H1 (cell line): ENCODE measurements around the gene XDH. TPM values are rescaled to one million over a fixed set of nuclear protein-coding genes. Genes with fewer than 3 reads are reported as not detected.

Experiments used
- CTCF ChIA-PET: fragments of 300-600 bp; sonication (Branson Sonifier 250); formaldehyde crosslinking; loops from one replicate; lab custom pipeline; 2021; ENCODE audit not compliant: partially characterized antibody; lab: Charles Lee
- POLR2A ChIA-PET: fragments of 300-600 bp; sonication (Branson Sonifier 250); formaldehyde crosslinking; loops from one replicate; lab custom pipeline; 2021; ENCODE audit warnings: inconsistent platforms; ENCODE audit not compliant: partially characterized antibody; lab: Charles Lee
- DNase-seq, 2 experiments: peaks; one replicate each; pipeline versions ENCODE4 v3.0.0 to v3.0.0-alpha.2; 2010 to 2022; ENCODE audit warnings: low spot score in 2 of 2, low read depth in 1 of 2, mixed read lengths in 1 of 2
- FAIRE-seq: peaks from 2 replicates; lab custom pipeline; 2011; peaks lifted over from hg19 to GRCh38; lab: Jason Lieb, UNC
- H2AFZ ChIP-seq: 2 replicates; pipeline ENCODE4 v1.8.1; 2012; ENCODE audit warnings: low read length, inconsistent platforms
- H2AK5ac ChIP-seq: 2 replicates; pipeline ENCODE4 v1.6.1; 2013; ENCODE audit warnings: low read depth, low read length
- H2BK120ac ChIP-seq: replicated peaks from 2 replicates; pipeline ENCODE3; 2013; ENCODE audit warnings: low read depth, low read length, inconsistent platforms
- H2BK12ac ChIP-seq: 2 replicates; pipeline ENCODE4 v1.6.1; 2013; ENCODE audit warnings: low read depth, low read length
- H2BK15ac ChIP-seq: 2 replicates; pipeline ENCODE4 v1.6.1; 2013; ENCODE audit warnings: low read length
- H2BK20ac ChIP-seq: 2 replicates; pipeline ENCODE4 v1.6.1; 2013; ENCODE audit warnings: low read length
- H2BK5ac ChIP-seq: 2 replicates; pipeline ENCODE4 v1.6.1; 2013; ENCODE audit warnings: low read depth, low read length
- H3K14ac ChIP-seq: 2 replicates; pipeline ENCODE4 v1.6.1; 2013; ENCODE audit warnings: inconsistent platforms; ENCODE audit not compliant: insufficient read length
- H3K18ac ChIP-seq: 2 replicates; pipeline ENCODE4 v1.6.1; 2013; ENCODE audit warnings: low read length; ENCODE audit errors: extremely low read depth
- H3K23ac ChIP-seq: 2 replicates; pipeline ENCODE4 v1.6.1; 2013; ENCODE audit warnings: inconsistent platforms; ENCODE audit not compliant: insufficient read length
- H3K23me2 ChIP-seq: 2 replicates; pipeline ENCODE4 v1.6.1; 2013; ENCODE audit warnings: low read depth, low read length
- H3K27ac ChIP-seq: 2 replicates; pipeline ENCODE4 v1.6.1; 2011; ENCODE audit warnings: low read depth, low read length, inconsistent platforms
- H3K27me3 ChIP-seq, 4 experiments: replicated peaks in 1 of 4; 1 replicate in 1 of 4; 2 replicates in 3 of 4; pipeline versions ENCODE4 v1.6.1 to v1.8.1; 2011 to 2013; ENCODE audit warnings: low read length in 3 of 4, mild to moderate bottlenecking in 3 of 4, inconsistent platforms in 2 of 4, mixed read lengths in 2 of 4, moderate library complexity in 1 of 4; ENCODE audit not compliant: control insufficient read depth in 3 of 4, insufficient read depth in 3 of 4; ENCODE audit errors: extremely low read depth in 1 of 4
- H3K36me3 ChIP-seq, 4 experiments: 2 replicates each; pipeline versions ENCODE4 v1.6.1 to v1.8.1; 2011 to 2013; ENCODE audit warnings: mild to moderate bottlenecking in 4 of 4, low read length in 3 of 4, moderate library complexity in 2 of 4, control low read depth in 1 of 4, inconsistent platforms in 1 of 4; ENCODE audit not compliant: insufficient read depth in 4 of 4, control insufficient read depth in 2 of 4
- H3K4ac ChIP-seq: replicated peaks from 2 replicates; pipeline ENCODE3; 2013; ENCODE audit warnings: low read length, low read depth, mixed read lengths, inconsistent platforms; ENCODE audit not compliant: insufficient read length
- H3K4me1 ChIP-seq, 4 experiments: replicated peaks in 1 of 4; 1 replicate in 1 of 4; 2 replicates in 3 of 4; pipeline versions ENCODE4 v1.6.1 to v1.8.1; 2011 to 2013; ENCODE audit warnings: low read length in 3 of 4, inconsistent platforms in 2 of 4, mixed read lengths in 1 of 4; ENCODE audit not compliant: insufficient read depth in 4 of 4, control insufficient read depth in 3 of 4
- H3K4me2 ChIP-seq, 2 experiments: 2 replicates each; pipeline versions ENCODE4 v1.6.1 to v1.8.1; 2011 to 2013; ENCODE audit warnings: low read depth in 2 of 2, low read length in 2 of 2, control low read depth in 1 of 2, inconsistent platforms in 1 of 2, mild to moderate bottlenecking in 1 of 2; ENCODE audit not compliant: insufficient read depth in 1 of 2
- H3K4me3 ChIP-seq, 4 experiments: fragments of 200-600, 300-600 bp in 1 of 4; sonication (generic), shearing (Covaris generic), sonication (Bioruptor Twin) in 1 of 4; 2 replicates each; pipeline versions ENCODE4 v1.5.1 to v1.8.1; 2011 to 2016; ENCODE audit warnings: low read length in 4 of 4, low read depth in 3 of 4, control low read depth in 2 of 4, inconsistent platforms in 2 of 4, mild to moderate bottlenecking in 2 of 4, mixed read lengths in 1 of 4, moderate library complexity in 1 of 4; ENCODE audit not compliant: insufficient read depth in 2 of 4; ENCODE audit errors: extremely low read depth in 1 of 4
- H3K56ac ChIP-seq: replicated peaks from 2 replicates; pipeline ENCODE3; 2013; ENCODE audit warnings: low read depth, mild to moderate bottlenecking, mixed read lengths, low read length, inconsistent platforms; ENCODE audit not compliant: insufficient read length
- H3K79me1 ChIP-seq: 2 replicates; pipeline ENCODE4 v1.6.1; 2013; ENCODE audit warnings: low read depth, low read length, control low read depth
- H3K79me2 ChIP-seq, 2 experiments: 2 replicates each; pipeline versions ENCODE4 v1.6.1 to v1.8.1; 2012 to 2013; ENCODE audit warnings: low read length in 2 of 2, mild to moderate bottlenecking in 2 of 2, inconsistent platforms in 1 of 2; ENCODE audit not compliant: insufficient read depth in 2 of 2, control insufficient read depth in 1 of 2
- H3K9ac ChIP-seq, 4 experiments: replicated peaks in 1 of 4; 1 replicate in 1 of 4; 2 replicates in 3 of 4; pipeline versions ENCODE4 v1.6.1 to v1.8.1; 2011 to 2013; ENCODE audit warnings: low read depth in 3 of 4, low read length in 3 of 4, control low read depth in 2 of 4, mild to moderate bottlenecking in 2 of 4, moderate library complexity in 2 of 4, inconsistent platforms in 1 of 4; ENCODE audit errors: extremely low read depth in 1 of 4
- H3K9me3 ChIP-seq, 2 experiments: 2 replicates each; pipeline versions ENCODE4 v1.6.1 to v1.8.1; 2012 to 2013; ENCODE audit warnings: mild to moderate bottlenecking in 2 of 2, moderate library complexity in 2 of 2, control low read depth in 1 of 2, inconsistent platforms in 1 of 2, low read depth in 1 of 2, low read length in 1 of 2, mixed read lengths in 1 of 2; ENCODE audit not compliant: insufficient read depth in 2 of 2
- H4K20me1 ChIP-seq, 2 experiments: replicated peaks in 1 of 2; 2 replicates each; pipeline versions ENCODE3 to v1.8.1; 2011 to 2013; ENCODE audit warnings: inconsistent platforms in 2 of 2, low read length in 2 of 2, mild to moderate bottlenecking in 1 of 2; ENCODE audit not compliant: insufficient read depth in 2 of 2, control insufficient read depth in 1 of 2
- H4K5ac ChIP-seq: 2 replicates; pipeline ENCODE4 v1.6.1; 2013; ENCODE audit warnings: low read length, low read depth, mixed read lengths, inconsistent platforms; ENCODE audit not compliant: insufficient read length
- H4K8ac ChIP-seq: 2 replicates; pipeline ENCODE4 v1.8.0; 2013; ENCODE audit warnings: mild to moderate bottlenecking, moderate library complexity, low read length, inconsistent platforms; ENCODE audit not compliant: insufficient read depth; ENCODE audit errors: extremely low read depth
- H4K91ac ChIP-seq: replicated peaks from 2 replicates; pipeline ENCODE3; 2013; ENCODE audit warnings: low read length, mixed read lengths, inconsistent platforms; ENCODE audit not compliant: insufficient read length
- CTCF ChIP-seq, 3 experiments: IDR thresholded peaks; 1 replicate in 2 of 3; 2 replicates in 1 of 3; pipeline versions ENCODE4 v1.5.1 to v1.6.1; 2011; ENCODE audit warnings: low read length in 3 of 3, mild to moderate bottlenecking in 3 of 3, inconsistent platforms in 2 of 3, low read depth in 1 of 3, moderate library complexity in 1 of 3; ENCODE audit not compliant: insufficient read depth in 1 of 3; ENCODE audit errors: control extremely low read depth in 1 of 3
- KDM1A ChIP-seq: fragments of 200-600, 300-600 bp; sonication (generic); IDR thresholded peaks from 2 replicates; pipeline ENCODE4 v1.7.1; 2016; ENCODE audit warnings: mild to moderate bottlenecking, low read length, borderline replicate concordance
- KDM4A ChIP-seq: IDR thresholded peaks from one replicate; pipeline ENCODE4 v1.7.1; 2012; ENCODE audit warnings: low read depth, mild to moderate bottlenecking, moderate library complexity, low read length, inconsistent platforms; ENCODE audit not compliant: severe bottlenecking
- RFX5 ChIP-seq: IDR thresholded peaks from 2 replicates; pipeline ENCODE4 v1.6.1; 2011; ENCODE audit warnings: low read depth, low read length, improper control_type of control experiment, borderline replicate concordance
- SIRT6 ChIP-seq: IDR thresholded peaks from one replicate; pipeline ENCODE4 v1.7.1; 2012; ENCODE audit warnings: low read length, inconsistent platforms
- SP2 ChIP-seq: IDR thresholded peaks from 2 replicates; pipeline ENCODE4 v1.6.1; 2012; ENCODE audit warnings: mild to moderate bottlenecking, low read length, inconsistent platforms
- TAF7 ChIP-seq: optimal IDR thresholded peaks from 2 replicates; pipeline ENCODE3; 2011; ENCODE audit warnings: low read depth, mild to moderate bottlenecking, inconsistent platforms, low read length, moderate library complexity, borderline replicate concordance
- TCF12 ChIP-seq: IDR thresholded peaks from 2 replicates; pipeline ENCODE4 v1.6.1; 2011; ENCODE audit warnings: low read depth, mild to moderate bottlenecking, low read length
- ZNF274 ChIP-seq: IDR thresholded peaks from 2 replicates; pipeline ENCODE4 v1.7.0; 2012; ENCODE audit warnings: low read length, borderline replicate concordance; ENCODE audit errors: extremely low read depth
- WGBS, 2 experiments: shearing (Covaris generic) in 1 of 2; methylation state at CpG; one replicate each; pipeline versions ENCODE4 v1.1.6 to v1.1.7; 2013 to 2015; ENCODE audit warnings: low lambda C conversion rate in 2 of 2, mixed read lengths in 2 of 2, inconsistent platforms in 1 of 2, low coverage in 1 of 2, missing lambda C conversion rate in 1 of 2; ENCODE audit not compliant: insufficient replicate concordance in 2 of 2, insufficient coverage in 1 of 2, insufficient read length in 1 of 2; ENCODE audit errors: extremely low coverage in 1 of 2, missing lambda C conversion rate in 1 of 2; 5-methylcytosine and 5-hydroxymethylcytosine counted together
- polyA plus RNA-seq, 7 experiments: library from polyadenylated mRNA; depleted of rRNA in 3 of 7; stranded (reverse) in 5 of 7; unstranded in 2 of 7; fragments of >200 nt in 5 of 7; fragments of 200-250 nt in 2 of 7; gene quantifications; 1 replicate in 5 of 7; 2 replicates in 1 of 7; 4 replicates in 1 of 7; pipeline versions ENCODE4 v1.2.1 to v1.2.3, GENCODE V29; 2011 to 2013; ENCODE audit warnings: missing spikeins in 2 of 7, mixed read lengths in 2 of 7
- total RNA-seq: library from RNA; stranded (reverse); fragmentation: NEBNext Ultra II Directional; extraction: Animal tissue kit (Norgen Biotek cat#: 25700); gene quantifications from 2 replicates; pipeline ENCODE4 v1.2.1, GENCODE V29; 2021

XDH gene
- total and polyA plus RNA-seq, 2 of the 8 experiments (the other 6 are each of a cell fraction or from before 2014, with no cell fraction given) = 0.68 to 1.2 TPM

DNA sequence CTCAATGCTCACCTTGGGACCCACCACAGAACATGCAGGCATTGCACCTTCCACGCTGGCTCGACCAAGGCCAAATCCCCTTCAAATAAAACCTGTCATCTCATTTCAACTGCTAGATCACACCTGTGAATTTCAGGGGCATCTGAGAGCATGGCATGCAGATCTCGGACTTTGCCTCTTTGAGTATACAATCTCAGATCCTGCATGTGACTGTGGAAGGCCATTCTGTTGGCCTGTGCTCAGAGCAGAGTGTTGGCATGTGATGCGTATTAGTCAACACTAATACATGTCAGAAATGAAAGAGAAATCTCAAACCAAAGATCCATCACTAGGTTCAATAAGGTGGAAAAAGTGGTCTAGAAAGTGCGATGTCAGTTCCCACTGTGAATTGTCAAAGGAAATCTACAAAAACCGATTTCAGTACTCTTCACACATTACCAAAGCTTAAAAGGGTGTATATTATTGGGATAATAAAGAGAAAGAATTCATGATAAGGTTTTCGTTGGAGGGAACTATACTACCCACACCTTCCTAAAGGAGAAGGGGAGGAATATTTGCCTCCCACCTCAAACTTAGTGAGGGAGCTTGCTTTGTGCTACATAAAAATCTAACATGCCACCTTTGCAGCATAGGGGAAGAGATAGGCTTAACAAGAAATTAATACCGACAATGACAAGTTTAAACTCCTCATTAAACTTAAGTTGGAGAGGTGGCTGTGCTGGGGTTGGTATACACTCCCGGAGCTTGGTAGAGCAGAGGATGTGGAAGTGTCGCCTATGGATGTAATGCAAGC is 7.8 kb downstream of the XDH start:
- H2BK120ac ChIP-seq = no peak overlapping the region
- no peak overlapping the region for H3K4me2 ChIP-seq
- no peak overlapping the region for H3K56ac ChIP-seq
- H3K23me2 ChIP-seq = no peaks in the 10 kb centered on the region
- no peaks in the 10 kb centered on the region for H4K20me1 ChIP-seq
- no peaks in the 10 kb centered on the region for H3K36me3 ChIP-seq
- 80% methylated on average over 10 of the region's 10 CpGs; no CpG with 5 or more reads in 1 of the 2 experiments for WGBS, 2 experiments
- H4K91ac ChIP-seq = no peak overlapping the region
- CTCF ChIA-PET = no interaction called here
- POLR2A ChIA-PET = no interaction called here
- no peak overlapping the region for H3K9ac ChIP-seq
- H4K8ac ChIP-seq = 0 out of 2 replicates have a peak overlapping the region, but pooled peaks have one; percentile 42
- no peak for FAIRE-seq
- H2AK5ac ChIP-seq = no peak overlapping the region
- no peak overlapping the region for H4K5ac ChIP-seq
- peaks cover 0 to 4% (median 0%) of the 10 kb centered on the region in 4 experiments; a peak in 1 of 7 replicates for H3K4me1 ChIP-seq
- no peak overlapping the region for H2BK5ac ChIP-seq
- no peak for DNase-seq
- no peak overlapping the region for H3K4me3 ChIP-seq
- no peak overlapping the region for H3K4ac ChIP-seq
- H3K14ac ChIP-seq = no peak overlapping the region
- no peaks in the 10 kb centered on the region for H3K79me1 ChIP-seq
- H3K23ac ChIP-seq = no peak overlapping the region
- no peak overlapping the region for H2BK15ac ChIP-seq
- H2BK12ac ChIP-seq = no peak overlapping the region
- H2AFZ ChIP-seq = no peak overlapping the region
- no peak overlapping the region for H3K27ac ChIP-seq
- no peaks in the 10 kb centered on the region for H3K79me2 ChIP-seq
- peaks cover 2 to 23% of the 10 kb centered on the region in 2 experiments; a peak in 3 of 4 replicates for H3K9me3 ChIP-seq
- H3K18ac ChIP-seq = no peak overlapping the region
- H2BK20ac ChIP-seq = no peak overlapping the region
- no peaks in the 10 kb centered on the region for H3K27me3 ChIP-seq
- TF ChIP-seq SP2 = no peak
- TF ChIP-seq TCF12 = no peak
- no peak for TF ChIP-seq ZNF274
- no peak for TF ChIP-seq SIRT6
- TF ChIP-seq TAF7 = no peak
- TF ChIP-seq KDM1A = no peak
- no peak for TF ChIP-seq KDM4A
- no peak for TF ChIP-seq CTCF (IDR thresholded peaks at IDR 0.05; ENCODE audit: control extremely low read depth in 1 of 3, insufficient read depth in 1 of 3, low read depth in 1 of 3, low read length in 3 of 3)
- TF ChIP-seq RFX5 = no peak
